B cell (primary cell): ENCODE results near the gene TTLL5.

Experiments
- CTCF ChIP-seq: fragments of 200-600 bp; IDR thresholded peaks from one replicate; pipeline ENCODE4 v1.8.0; 2022; ENCODE audit warnings: antibody characterized with exemption, mild to moderate bottlenecking
- EZH2 ChIP-seq: IDR thresholded peaks from 2 replicates; pipeline ENCODE4 v1.6.1; 2012; ENCODE audit warnings: borderline replicate concordance, low read depth, mild to moderate bottlenecking, moderate library complexity, low read length; ENCODE audit not compliant: insufficient read depth, poor library complexity, severe bottlenecking

- no peak for TF ChIP-seq CTCF
- no peak for TF ChIP-seq EZH2
Measured at GRCh38 chr14:75826599-75826998, 165.6 kb downstream of the TTLL5 start.
